HG02678 (cell line): ENCODE results near the gene PFN1.
"Not testable (repeated sequence)": the region's sequence is repeated elsewhere in the genome, so short reads cannot be mapped to it uniquely, and the experiment has no call there.

Experiments
- ATAC-seq: cut with Tn5 transposase; IDR thresholded peaks from one replicate; pipeline ENCODE4 v1.9.1; 2021; ENCODE audit warnings: mild to moderate bottlenecking, moderate library complexity; ENCODE audit not compliant: unreplicated experiment

The PFN1 gene

GRCh38 chr17:4928881-4929280 is 19.4 kb downstream of the PFN1 start:
- no peak for ATAC-seq

DNA sequence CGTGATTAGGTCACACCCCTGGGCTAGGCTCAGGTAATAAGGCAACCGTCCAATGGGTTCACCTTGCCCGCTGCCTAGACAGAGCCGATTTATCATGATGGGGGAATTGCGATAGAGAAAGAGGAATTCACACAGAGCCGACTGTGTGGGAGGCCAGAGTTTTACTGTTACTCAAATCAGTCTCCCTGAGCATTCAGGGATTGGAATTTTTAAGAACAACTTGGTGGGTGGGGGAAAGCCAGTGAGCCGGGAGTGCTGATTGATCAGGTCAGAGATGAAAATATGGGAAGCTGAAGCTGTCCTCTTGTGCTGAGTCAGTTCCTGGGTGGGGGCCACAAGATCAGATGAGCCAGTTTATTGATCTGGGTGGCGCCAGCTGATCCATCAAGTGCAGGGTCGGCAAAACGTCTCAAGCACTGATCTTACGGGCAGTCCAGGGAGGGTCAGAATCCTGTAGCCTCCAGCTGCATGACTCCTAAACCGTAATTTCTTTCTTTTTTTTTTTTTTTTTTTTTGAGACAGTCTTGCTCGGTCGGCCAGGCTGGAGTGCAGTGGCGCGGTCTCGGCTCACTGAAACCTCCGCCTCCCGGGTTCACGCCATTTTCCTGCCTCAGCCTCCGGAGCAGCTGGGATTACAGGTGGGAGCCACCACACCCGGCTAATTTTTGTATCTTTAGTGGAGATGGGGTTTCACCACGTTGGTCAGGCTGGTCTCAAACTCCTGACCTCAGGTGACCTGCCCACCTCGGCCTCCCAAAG is 21.6 kb downstream of the PFN1 start:
- not testable (repeated sequence) for ATAC-seq

- ATAC-seq, result no peak
These were observed 27.0 kb downstream of the PFN1 start for GRCh38 chr17:4921320-4921719.

DNA sequence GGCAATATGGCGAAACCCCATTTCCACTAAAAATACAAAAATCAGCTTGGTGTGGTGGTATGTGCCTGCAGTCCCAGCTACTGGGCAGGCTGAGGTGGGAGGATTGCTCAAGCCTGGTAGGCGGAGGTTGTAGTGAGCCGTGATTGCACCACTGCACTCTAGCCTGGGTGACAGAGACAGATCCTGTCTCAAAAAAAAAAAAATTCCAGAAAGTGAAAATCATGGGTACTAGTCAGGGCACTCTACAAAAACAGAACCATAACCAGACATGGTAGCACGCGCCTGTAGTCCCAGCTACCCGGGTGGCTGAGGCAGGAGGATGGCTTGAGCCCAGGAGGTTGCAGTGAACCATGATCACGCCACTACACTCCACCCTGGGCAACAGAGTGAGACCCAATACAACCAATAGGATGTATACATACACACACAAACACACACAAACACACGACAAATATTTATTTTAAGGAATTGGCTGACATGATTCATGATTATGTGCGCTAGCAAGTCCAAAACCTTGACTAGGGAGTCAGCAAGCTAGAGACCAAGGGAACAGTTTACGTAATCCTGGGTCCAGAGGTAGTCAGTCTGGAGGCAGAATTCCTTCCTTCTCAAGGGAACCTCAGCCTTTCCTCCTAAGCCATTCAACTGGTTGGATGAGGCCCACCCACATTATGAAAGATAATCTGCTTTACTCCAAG is 27.8 kb downstream of the PFN1 start:
- no peak for ATAC-seq

DNA sequence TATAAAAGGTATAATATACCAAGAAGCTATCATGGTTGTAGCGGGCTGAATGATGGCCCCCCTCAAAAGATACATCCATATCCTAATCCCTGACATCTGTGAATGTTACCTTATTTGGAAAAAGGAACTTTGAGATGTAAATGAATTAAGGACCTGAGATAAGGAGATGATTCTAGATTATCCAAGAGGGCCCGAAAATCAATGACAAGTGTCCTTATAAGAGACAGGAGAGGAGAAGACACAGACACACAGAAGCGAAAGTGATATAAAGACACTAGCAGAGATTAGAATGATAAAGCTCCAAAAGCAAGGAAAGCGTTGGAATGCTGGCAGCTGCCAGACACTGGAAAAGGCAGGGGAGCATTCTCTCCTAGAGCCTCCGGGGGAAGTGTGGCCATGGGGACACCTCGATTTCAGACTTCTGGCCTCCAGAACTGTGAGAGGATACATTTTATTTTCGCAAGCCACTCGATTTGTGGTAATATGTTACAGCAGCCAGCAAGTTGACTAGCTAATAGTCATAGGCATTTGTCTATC is 28.8 kb downstream of the PFN1 start:
- no peak for ATAC-seq

DNA sequence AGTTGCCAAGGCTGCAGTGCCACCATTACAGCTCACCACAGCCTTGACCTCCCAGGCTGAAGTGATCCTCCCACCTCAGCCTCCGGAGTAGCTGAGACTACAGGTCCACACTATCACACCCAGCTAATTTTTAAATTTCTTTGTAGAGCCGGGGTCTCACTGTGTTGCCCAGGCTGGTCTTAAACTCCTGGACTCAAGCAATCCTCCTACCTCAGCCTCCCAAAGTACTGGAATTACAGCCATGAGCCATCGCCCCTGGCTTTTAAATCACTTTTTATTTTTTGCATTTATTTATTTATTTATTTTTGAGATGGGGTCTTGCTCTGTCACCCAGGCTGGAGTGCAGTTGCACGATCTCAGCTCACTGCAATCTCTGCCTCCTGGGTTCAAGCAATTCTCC is 33.8 kb downstream of the PFN1 start:
- not testable (repeated sequence) for ATAC-seq

DNA sequence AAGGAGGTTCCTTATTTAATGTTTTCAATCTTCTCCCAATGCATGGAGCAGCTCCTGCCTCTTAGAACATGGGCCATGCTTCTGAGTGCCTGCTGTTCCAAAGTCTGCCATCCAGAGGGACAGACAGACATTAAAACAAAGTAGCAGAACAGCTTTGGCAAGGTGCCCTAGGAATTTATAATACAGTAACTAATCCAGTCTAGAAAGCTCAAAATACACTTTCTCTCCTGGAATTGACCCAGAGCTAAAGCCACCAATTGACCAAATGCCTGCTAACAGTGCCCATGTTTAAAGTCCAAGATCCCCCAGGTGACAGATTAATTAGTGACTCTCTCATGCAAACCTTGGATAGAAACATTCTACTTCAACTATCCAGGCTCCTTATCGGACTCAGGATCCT is 34.3 kb downstream of the PFN1 start:
- ATAC-seq, result no peak

- peak; percentile 58 for ATAC-seq
These were observed 39.4 kb downstream of the PFN1 start for GRCh38 chr17:4908711-4909496.

DNA sequence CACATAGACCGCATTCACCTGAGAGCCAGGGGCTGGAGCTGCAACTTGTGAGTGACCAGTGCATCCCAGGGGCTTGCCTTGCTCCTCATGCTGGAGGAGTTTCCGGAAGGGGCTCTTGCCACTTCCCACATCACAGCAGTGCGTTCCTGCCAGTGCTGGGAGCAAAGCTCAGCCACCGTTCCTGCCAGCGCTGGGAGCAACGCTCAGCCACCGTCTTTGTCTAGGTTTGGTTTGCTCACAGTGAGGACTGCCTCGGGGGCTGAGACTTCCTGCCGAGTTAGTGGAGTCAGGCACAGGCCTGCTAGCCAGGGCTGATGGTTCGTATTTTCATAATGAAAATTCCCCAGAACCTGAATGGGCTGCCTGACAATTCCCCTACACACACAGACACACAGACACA is 40.0 kb downstream of the PFN1 start:
- ATAC-seq, result no peak

- ATAC-seq, result not testable (repeated sequence)
These were observed 41.7 kb downstream of the PFN1 start for GRCh38 chr17:4906642-4907041.

DNA sequence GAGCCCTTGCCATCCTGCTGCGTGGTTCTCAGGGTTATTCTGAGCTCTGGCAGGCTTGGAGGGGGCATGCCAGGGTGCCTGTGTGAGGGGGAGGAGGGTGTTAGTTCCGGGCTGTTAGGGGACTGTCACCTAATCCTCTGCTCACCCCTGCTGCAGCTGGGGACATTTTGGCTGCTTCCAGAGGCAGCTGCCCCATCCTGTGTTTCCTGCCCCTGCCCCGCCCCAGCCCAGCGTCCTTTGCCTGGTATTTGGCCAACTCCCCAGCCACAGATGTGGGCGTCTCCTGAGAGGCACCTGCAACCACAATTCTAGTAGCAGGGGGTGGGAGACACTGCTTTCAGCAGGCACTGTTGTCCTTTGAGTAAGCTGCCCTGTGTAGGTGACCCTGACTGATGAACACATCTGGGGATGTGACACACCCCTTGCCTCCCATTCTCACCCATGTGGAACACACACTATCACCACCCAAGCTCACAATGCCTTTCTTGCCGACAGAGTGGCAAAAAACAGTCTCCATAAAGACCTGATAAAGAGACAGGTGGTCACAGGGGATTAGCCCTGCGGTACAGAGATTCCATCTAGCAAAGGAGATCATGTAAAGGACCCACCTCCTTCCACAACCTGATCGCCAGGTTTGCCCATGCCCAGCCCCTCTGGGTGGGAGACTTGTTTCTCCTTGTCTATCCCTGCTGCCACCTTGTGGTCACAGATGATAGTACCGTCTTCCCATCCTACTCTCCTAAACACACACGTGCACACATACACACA is 45.1 kb downstream of the PFN1 start, which contains the start of gene CHRNE:
Gene CHRNE, minus strand, starts transcription at position 48 of the 768 bp plus-strand sequence. Its CDS starts 35 bp downstream, at position 13.
- no peak for ATAC-seq

- ATAC-seq, result no peak
These were observed 45.8 kb downstream of the PFN1 start for GRCh38 chr17:4902540-4902939.

GRCh38 chr17:4901648-4902344 is 46.5 kb downstream of the PFN1 start:
- ATAC-seq, result no peak

DNA sequence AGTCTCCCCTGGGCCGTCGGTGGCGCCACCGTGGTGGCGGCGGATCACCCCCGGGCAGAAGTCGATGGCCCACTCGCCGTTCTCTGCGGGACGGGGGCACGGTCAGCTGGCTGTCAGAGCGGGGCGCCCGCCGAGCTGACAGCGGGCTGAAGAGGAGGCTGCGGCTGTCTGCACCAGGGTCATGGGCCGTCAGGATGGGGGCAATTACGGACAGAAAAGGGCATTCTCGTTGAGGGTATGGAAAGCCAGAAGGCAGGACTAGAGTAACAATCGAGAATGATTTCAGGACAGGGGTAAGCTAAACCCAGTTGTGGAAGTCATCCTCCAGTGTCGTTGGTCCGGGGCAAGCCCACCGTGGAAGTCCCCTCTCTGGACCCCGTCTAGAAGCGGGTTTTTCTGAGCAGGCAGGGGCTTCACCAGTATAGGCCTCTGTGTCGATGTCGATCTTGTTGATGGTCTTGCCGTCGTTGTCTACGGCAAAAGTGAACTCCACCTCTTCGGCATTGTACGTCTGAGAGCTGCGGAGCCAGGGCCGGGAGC is 47.2 kb downstream of the PFN1 start:
- no peak for ATAC-seq

- ATAC-seq, result no peak
These were observed 47.9 kb downstream of the PFN1 start for GRCh38 chr17:4900231-4901107.

DNA sequence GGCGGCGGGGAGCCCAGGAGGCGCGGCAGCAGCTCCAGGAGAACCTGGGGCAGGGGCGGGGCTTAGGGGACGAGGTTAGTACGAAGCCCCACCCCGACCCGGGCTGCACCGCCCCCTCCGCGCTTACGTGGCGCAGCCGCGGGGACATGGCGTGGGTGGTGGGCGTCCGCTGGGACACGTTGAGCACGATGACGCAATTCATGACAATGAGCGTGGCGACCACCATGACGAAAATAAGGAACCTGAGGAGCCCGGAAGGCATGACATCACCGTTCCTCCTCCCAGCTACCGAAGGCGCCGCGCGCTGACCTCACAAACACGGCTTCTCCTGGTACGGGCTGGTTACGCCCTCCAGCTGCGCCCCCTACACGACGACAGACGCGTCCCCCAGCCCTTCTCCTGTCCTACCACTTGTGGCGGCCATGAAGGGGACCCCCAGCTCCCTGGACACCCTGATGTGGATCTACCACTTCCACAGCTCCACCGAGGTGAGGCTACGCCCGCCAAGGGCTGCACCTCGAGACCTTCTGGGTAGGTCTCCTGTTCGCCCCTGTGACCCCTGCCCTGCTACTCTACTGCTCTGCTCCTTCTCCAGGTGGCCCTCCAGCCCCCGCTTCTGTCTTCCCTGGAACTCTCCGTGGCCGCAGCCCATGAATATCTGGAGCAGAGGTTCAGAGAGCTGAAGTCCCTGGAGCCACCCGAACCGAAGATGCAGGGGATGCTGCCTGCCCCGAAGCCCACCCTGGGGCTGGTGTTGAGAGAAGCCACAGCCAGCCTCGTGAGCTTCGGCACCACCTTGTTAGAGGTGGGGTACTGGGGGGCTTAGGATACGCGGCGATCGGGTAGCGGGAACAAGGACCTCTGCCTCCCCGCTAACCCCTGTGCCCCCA is 48.7 kb downstream of the PFN1 start, which contains the start of gene C17orf107:
Gene C17orf107, plus strand, starts transcription at position 196 of the 890 bp plus-strand sequence. Its CDS starts 227 bp downstream, at position 423.
- ATAC-seq, result peak; percentile 66

DNA sequence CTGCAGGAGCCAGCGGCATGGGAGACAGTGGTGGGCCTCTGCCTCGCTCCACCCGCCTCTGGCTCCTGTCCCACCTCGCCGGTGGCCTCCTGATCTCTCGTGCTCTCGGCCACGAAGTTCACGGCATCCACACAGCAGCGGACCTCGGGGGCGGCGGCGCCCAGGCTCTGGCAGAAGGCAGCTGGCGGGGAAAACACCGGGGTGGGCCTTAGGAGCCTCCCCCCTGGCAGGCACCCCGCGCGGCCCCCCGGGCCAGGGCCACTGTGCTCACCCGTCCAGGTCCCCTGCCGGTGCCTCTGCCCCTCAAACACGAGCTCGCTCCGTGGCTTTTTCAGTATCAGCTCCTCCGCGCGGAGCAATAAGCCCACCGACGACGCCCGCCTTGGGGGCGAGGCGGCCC is 49.4 kb downstream of the PFN1 start:
- peak; percentile 6 for ATAC-seq
